Esophagus (tissue), 2 donors: ENCODE measurements around the gene PLA2G12A. TPM values are rescaled to one million over a fixed set of nuclear protein-coding genes. Genes with fewer than 3 reads are reported as not detected.

Source experiments
- H3K27ac ChIP-seq, 2 donors: one replicate each; pipeline ENCODE4 v1.5.1; 2013; ENCODE audit warnings: low read depth in 2 of 2, mild to moderate bottlenecking in 2 of 2, inconsistent platforms in 1 of 2, low read length in 1 of 2, moderate library complexity in 1 of 2
- H3K27me3 ChIP-seq, 2 donors: one replicate each; pipeline ENCODE4 v1.6.1; 2013; ENCODE audit warnings: low read length in 2 of 2, control low read depth in 1 of 2, mild to moderate bottlenecking in 1 of 2; ENCODE audit not compliant: insufficient read depth in 2 of 2, control insufficient read depth in 1 of 2
- H3K36me3 ChIP-seq, 2 donors: one replicate each; pipeline ENCODE4 v1.6.1; 2013; ENCODE audit warnings: low read length in 1 of 2; ENCODE audit not compliant: control insufficient read depth in 2 of 2, insufficient read depth in 2 of 2
- H3K4me1 ChIP-seq, 2 donors: one replicate each; pipeline ENCODE4 v1.6.1; 2013; ENCODE audit warnings: low read length in 1 of 2; ENCODE audit not compliant: control insufficient read depth in 2 of 2, insufficient read depth in 2 of 2
- H3K4me3 ChIP-seq, 2 donors: one replicate each; pipeline ENCODE4 v1.5.1; 2013; ENCODE audit warnings: low read length in 2 of 2, mild to moderate bottlenecking in 2 of 2, low read depth in 1 of 2, moderate library complexity in 1 of 2
- H3K9me3 ChIP-seq, 2 donors: one replicate each; pipeline ENCODE4 v1.6.1; 2013; ENCODE audit warnings: mild to moderate bottlenecking in 2 of 2, low read depth in 1 of 2, low read length in 1 of 2, moderate library complexity in 1 of 2; ENCODE audit not compliant: control insufficient read depth in 2 of 2, insufficient read depth in 1 of 2
- WGBS, 2 donors: extraction: QIAGEN DNeasy Blood & Tissue Kit; methylation state at CpG; one replicate each; pipeline ENCODE4 v1.1.7; 2013; 5-methylcytosine and 5-hydroxymethylcytosine counted together
- polyA plus RNA-seq, 2 donors: library from polyadenylated mRNA; stranded (reverse); fragments of 200-250 nt; gene quantifications; one replicate each; pipeline ENCODE4 v1.2.3, GENCODE V29; 2013
- donor health status: healthy with polysubstance abuse.
- donor health status: Bipolar disorder and iron deficiency.

Gene PLA2G12A
- polyA plus RNA-seq, 2 donors = 5.5 to 24.8 TPM

- WGBS, 2 donors = 7% methylated on average over 11 of the region's 11 CpGs
- H3K4me1 ChIP-seq = peaks cover 0 to 2% of the 10 kb centered on the region in 2 donors
- H3K27me3 ChIP-seq = no peaks in the 10 kb centered on the region
- H3K27ac ChIP-seq = peak overlapping the region; percentile 88 to 97
- H3K4me3 ChIP-seq = peak overlapping the region; percentile 67 to 94
- no peaks in the 10 kb centered on the region for H3K9me3 ChIP-seq
- H3K36me3 ChIP-seq = no peaks in the 10 kb centered on the region
Measured at GRCh38 chr4:109703664-109704361, 26.1 kb downstream of the PLA2G12A start.

- no peaks in the 10 kb centered on the region for H3K27me3 ChIP-seq
- no peaks in the 10 kb centered on the region for H3K9me3 ChIP-seq
- peak within 1 kb of the TSS; percentile 88 to 97 for H3K27ac ChIP-seq
- H3K4me3 ChIP-seq = peak within 1 kb of the TSS; percentile 67 to 94
- 0 to 1% methylated on average over 69 to 72 of the region's 72 CpGs for WGBS, 2 donors
- H3K4me1 ChIP-seq = peaks cover 0 to 2% of the 10 kb centered on the region in 2 donors
- no peaks in the 10 kb centered on the region for H3K36me3 ChIP-seq
Measured at GRCh38 chr4:109702950-109703663, 26.8 kb downstream of the PLA2G12A start, which contains the start of gene CASP6. Gene CASP6, minus strand, starts transcription at chr4:109703445. Its CDS starts 50 bp downstream, at chr4:109703395.

GRCh38 chr4:109701566-109702410 lies 28.1 kb downstream of the PLA2G12A start:
- H3K4me3 ChIP-seq = peak overlapping the region; percentile 67 to 94
- H3K36me3 ChIP-seq = no peaks in the 10 kb centered on the region
- WGBS, 2 donors = 41 to 52% methylated on average over 21 of the region's 21 CpGs

GRCh38 chr4:109699553-109700225 lies 30.2 kb downstream of the PLA2G12A start:
- H3K36me3 ChIP-seq = no peaks in the 10 kb centered on the region
- 71 to 88% methylated on average over 8 of the region's 8 CpGs for WGBS, 2 donors
- no peak overlapping the region for H3K27ac ChIP-seq
- peaks cover 0 to 2% of the 10 kb centered on the region in 2 donors for H3K4me1 ChIP-seq
- H3K4me3 ChIP-seq = no peak overlapping the region
- H3K27me3 ChIP-seq = no peaks in the 10 kb centered on the region
- H3K9me3 ChIP-seq = no peaks in the 10 kb centered on the region

More at GRCh38 chr4:109701566-109702410, 28.1 kb downstream of the PLA2G12A start:
- H3K4me1 ChIP-seq = peaks cover 0 to 2% of the 10 kb centered on the region in 2 donors
- H3K27ac ChIP-seq = peak overlapping the region in 1 of 2 donors; percentile 97
- no peaks in the 10 kb centered on the region for H3K9me3 ChIP-seq
- H3K27me3 ChIP-seq = no peaks in the 10 kb centered on the region

- Histone ChIP-seq H3K4me1 (peaks cover 0 to 2% of the 10 kb centered on the region in 2 donors), H3K27me3 (no peaks in the 10 kb centered on the region), H3K9me3 (no peaks in the 10 kb centered on the region), H3K36me3 (no peaks in the 10 kb centered on the region), H3K4me3 (no peak overlapping the region), H3K27ac (no peak overlapping the region)
- 94 to 98% methylated on average over 1 of the region's 1 CpG for WGBS, 2 donors
Measured at GRCh38 chr4:109698656-109699055, 31.2 kb downstream of the PLA2G12A start.

GRCh38 chr4:109691411-109691920 lies 38.4 kb downstream of the PLA2G12A start:
- H3K27me3 ChIP-seq = no peaks in the 10 kb centered on the region
- H3K4me1 ChIP-seq = no peaks in the 10 kb centered on the region
- H3K27ac ChIP-seq = no peak overlapping the region
- WGBS, 2 donors = 89 to 92% methylated on average over 1 of the region's 1 CpG
- H3K9me3 ChIP-seq = no peaks in the 10 kb centered on the region
- no peak overlapping the region for H3K4me3 ChIP-seq
- H3K36me3 ChIP-seq = peaks cover 0 to 5% of the 10 kb centered on the region in 2 donors

- WGBS, 2 donors = 75 to 85% methylated on average over 6 of the region's 6 CpGs
- H3K27me3 ChIP-seq = no peaks in the 10 kb centered on the region
- H3K27ac ChIP-seq = no peak overlapping the region
- H3K4me1 ChIP-seq = no peaks in the 10 kb centered on the region
- H3K9me3 ChIP-seq = no peaks in the 10 kb centered on the region
- no peak overlapping the region for H3K4me3 ChIP-seq
- peaks cover 0 to 5% of the 10 kb centered on the region in 2 donors for H3K36me3 ChIP-seq
Measured at GRCh38 chr4:109690690-109691410, 39.0 kb downstream of the PLA2G12A start.

GRCh38 chr4:109684727-109685126 lies 45.1 kb downstream of the PLA2G12A start:
- no peaks in the 10 kb centered on the region for H3K4me1 ChIP-seq
- H3K4me3 ChIP-seq = no peak overlapping the region
- no peaks in the 10 kb centered on the region for H3K27me3 ChIP-seq
- H3K9me3 ChIP-seq = no peaks in the 10 kb centered on the region
- H3K27ac ChIP-seq = no peak overlapping the region
- peaks cover 0 to 4% of the 10 kb centered on the region in 2 donors for H3K36me3 ChIP-seq
